H9 (cell line): ENCODE results near the gene VWA5B1. TPM values are rescaled to one million over a fixed set of nuclear protein-coding genes. Genes with fewer than 3 reads are reported as not detected.

Source experiments
- DNase-seq: peaks from one replicate; pipeline ENCODE4 v3.0.0-alpha.2; 2017
- H2AFZ ChIP-seq: one replicate; pipeline ENCODE4 v1.6.1; 2013; ENCODE audit warnings: mild to moderate bottlenecking, low read length, control low read depth, moderate library complexity
- H2AK5ac ChIP-seq: 2 replicates; pipeline ENCODE4 v1.6.1; 2013; ENCODE audit warnings: low read length, control low read depth, mixed read lengths; ENCODE audit not compliant: insufficient read length
- H2BK120ac ChIP-seq: one replicate; pipeline ENCODE4 v1.6.1; 2013; ENCODE audit warnings: low read depth, mild to moderate bottlenecking, low read length, control low read depth, inconsistent platforms; ENCODE audit not compliant: poor library complexity, severe bottlenecking
- H2BK12ac ChIP-seq: 2 replicates; pipeline ENCODE4 v1.6.1; 2013; ENCODE audit warnings: low read length, control low read depth, mixed read lengths, low read depth; ENCODE audit not compliant: insufficient read length
- H2BK15ac ChIP-seq: 2 replicates; pipeline ENCODE4 v1.6.1; 2013; ENCODE audit warnings: low read depth, low read length, control low read depth
- H2BK20ac ChIP-seq: one replicate; pipeline ENCODE4 v1.6.1; 2013; ENCODE audit warnings: low read depth, mild to moderate bottlenecking, low read length, control low read depth, inconsistent platforms; ENCODE audit not compliant: poor library complexity, severe bottlenecking
- H2BK5ac ChIP-seq: 2 replicates; pipeline ENCODE4 v1.6.1; 2013; ENCODE audit warnings: low read length, control low read depth, mixed read lengths; ENCODE audit not compliant: insufficient read length
- H3K14ac ChIP-seq: 2 replicates; pipeline ENCODE4 v1.6.1; 2013; ENCODE audit warnings: low read length, control low read depth; ENCODE audit not compliant: insufficient read depth
- H3K18ac ChIP-seq: 2 replicates; pipeline ENCODE4 v1.6.1; 2013; ENCODE audit warnings: low read depth, mild to moderate bottlenecking, mixed read lengths, low read length, control low read depth; ENCODE audit not compliant: insufficient read length
- H3K23ac ChIP-seq: 2 replicates; pipeline ENCODE4 v1.6.1; 2013; ENCODE audit warnings: low read length, control low read depth, mixed read lengths, low read depth; ENCODE audit not compliant: insufficient read length
- H3K23me2 ChIP-seq: 2 replicates; pipeline ENCODE4 v1.6.1; 2013; ENCODE audit warnings: low read depth, mild to moderate bottlenecking, mixed read lengths, low read length, control low read depth; ENCODE audit not compliant: insufficient read length, poor library complexity, severe bottlenecking
- H3K27ac ChIP-seq: 2 replicates; pipeline ENCODE4 v1.5.1; 2013; ENCODE audit warnings: low read length, control low read depth, mixed read lengths, low read depth; ENCODE audit not compliant: insufficient read length
- H3K27me3 ChIP-seq: 2 replicates; pipeline ENCODE4 v1.6.1; 2013; ENCODE audit warnings: low read length, control low read depth, inconsistent platforms; ENCODE audit not compliant: insufficient read depth
- H3K4ac ChIP-seq: 2 replicates; pipeline ENCODE4 v1.6.1; 2013; ENCODE audit warnings: low read depth, mild to moderate bottlenecking, control low read depth, inconsistent platforms, low read length, moderate library complexity
- H3K4me1 ChIP-seq: 2 replicates; pipeline ENCODE4 v1.6.1; 2013; ENCODE audit warnings: low read length, control low read depth, inconsistent platforms; ENCODE audit not compliant: insufficient read depth
- H3K4me2 ChIP-seq: 2 replicates; pipeline ENCODE4 v1.6.1; 2013; ENCODE audit warnings: low read length, control low read depth, mixed read lengths; ENCODE audit not compliant: insufficient read length, insufficient read depth
- H3K56ac ChIP-seq: 2 replicates; pipeline ENCODE4 v1.6.1; 2013; ENCODE audit warnings: low read depth, mild to moderate bottlenecking, mixed read lengths, low read length, control low read depth; ENCODE audit not compliant: insufficient read length
- H3K79me1 ChIP-seq: 2 replicates; pipeline ENCODE4 v1.6.1; 2013; ENCODE audit warnings: low read depth, mild to moderate bottlenecking, moderate library complexity, low read length, control low read depth, inconsistent platforms; ENCODE audit not compliant: insufficient read depth, poor library complexity, severe bottlenecking
- H3K79me2 ChIP-seq: 2 replicates; pipeline ENCODE4 v1.6.1; 2013; ENCODE audit warnings: low read length, control low read depth, inconsistent platforms; ENCODE audit not compliant: insufficient read depth
- H3K9ac ChIP-seq: 2 replicates; pipeline ENCODE4 v1.6.1; 2013; ENCODE audit warnings: low read length, control low read depth, mixed read lengths; ENCODE audit not compliant: insufficient read length; ENCODE audit errors: extremely low read depth
- H3K9me3 ChIP-seq: one replicate; pipeline ENCODE4 v1.6.1; 2013; ENCODE audit warnings: low read depth, low read length, inconsistent platforms; ENCODE audit not compliant: control insufficient read depth
- H3T11ph ChIP-seq: one replicate; pipeline ENCODE4 v1.6.1; 2013; ENCODE audit warnings: mild to moderate bottlenecking, low read length, control low read depth, inconsistent platforms
- H4K20me1 ChIP-seq: one replicate; pipeline ENCODE4 v1.6.1; 2013; ENCODE audit not compliant: control insufficient read depth, insufficient read length, insufficient read depth
- H4K5ac ChIP-seq: 2 replicates; pipeline ENCODE4 v1.6.1; 2013; ENCODE audit warnings: low read depth, mild to moderate bottlenecking, mixed read lengths, low read length, control low read depth; ENCODE audit not compliant: insufficient read length
- H4K8ac ChIP-seq: replicated peaks from 2 replicates; pipeline ENCODE4 v1.6.1; 2013; ENCODE audit warnings: low read length, control low read depth, mixed read lengths, low read depth; ENCODE audit not compliant: insufficient read length
- H4K91ac ChIP-seq: 2 replicates; pipeline ENCODE4 v1.6.1; 2013; ENCODE audit warnings: low read depth, mild to moderate bottlenecking, moderate library complexity, mixed read lengths, low read length, control low read depth; ENCODE audit not compliant: insufficient read length
- H3K27ac Mint-ChIP-seq, 3 experiments: 2 replicates in 2 of 3; 3 replicates in 1 of 3; pipeline ENCODE4 v1.8.0; 2020 to 2021; ENCODE audit warnings: mixed read lengths in 3 of 3, mild to moderate bottlenecking in 1 of 3, moderate library complexity in 1 of 3
- H3K27me3 Mint-ChIP-seq: 2 replicates; pipeline ENCODE4 v1.8.0; 2021; ENCODE audit warnings: low read depth, mild to moderate bottlenecking, moderate library complexity, mixed read lengths
- H3K36me3 Mint-ChIP-seq, 3 experiments: 2 replicates in 2 of 3; 3 replicates in 1 of 3; pipeline ENCODE4 v1.8.0; 2020 to 2021; ENCODE audit warnings: low read depth in 3 of 3, mixed read lengths in 3 of 3; ENCODE audit not compliant: insufficient read depth in 1 of 3
- H3K4me1 Mint-ChIP-seq, 2 experiments: 2 replicates each; pipeline ENCODE4 v1.8.0; 2020; ENCODE audit warnings: mixed read lengths in 2 of 2
- H3K4me3 Mint-ChIP-seq, 2 experiments: 2 replicates in 1 of 2; 3 replicates in 1 of 2; pipeline ENCODE4 v1.8.0; 2020 to 2021; ENCODE audit warnings: mild to moderate bottlenecking in 2 of 2, mixed read lengths in 2 of 2, moderate library complexity in 1 of 2
- H3K9me3 Mint-ChIP-seq, 2 experiments: 2 replicates in 1 of 2; 3 replicates in 1 of 2; pipeline ENCODE4 v1.8.0; 2020; ENCODE audit warnings: mild to moderate bottlenecking in 2 of 2, mixed read lengths in 2 of 2, moderate library complexity in 1 of 2
- CTCF ChIP-seq: fragments of 200-600 bp; sonication (generic); conservative IDR thresholded peaks from 3 replicates; pipeline ENCODE4 v1.8.0; 2021; ENCODE audit warnings: antibody characterized with exemption, mild to moderate bottlenecking
- WGBS: extraction: QIAGEN DNeasy Blood & Tissue Kit; methylation state at CpG from one replicate; pipeline ENCODE4 v1.1.7; 2013; ENCODE audit warnings: missing lambda C conversion rate, low lambda C conversion rate, mixed read lengths; ENCODE audit not compliant: insufficient read length; ENCODE audit errors: extremely low coverage; 5-methylcytosine and 5-hydroxymethylcytosine counted together
- total RNA-seq: library from RNA; stranded (reverse); gene quantifications from 2 replicates; pipeline ENCODE4 v1.2.1, GENCODE V29; 2021

Gene VWA5B1
- total RNA-seq, 1 experiment from 2014 or later: not detected

- H3K36me3 Mint-ChIP-seq: no peaks in the 10 kb centered on the region; a peak in 1 of 7 replicates
- no peaks in the 10 kb centered on the region; a peak in 1 of 5 replicates for H3K9me3 Mint-ChIP-seq
- no peak overlapping the region for H4K8ac ChIP-seq
- WGBS: no CpG with 5 or more reads among the region's 15 CpGs
- no peak overlapping the region for H3K23ac ChIP-seq
- H3K56ac ChIP-seq: no peak overlapping the region
- H3T11ph ChIP-seq: no peak overlapping the region
- H2BK15ac ChIP-seq: no peak overlapping the region
- H2BK120ac ChIP-seq: no peak overlapping the region
- H3K9me3 ChIP-seq: no peaks in the 10 kb centered on the region
- TF ChIP-seq CTCF: no peak
- no peak overlapping the region for H2AFZ ChIP-seq
- H3K27ac ChIP-seq: no peak overlapping the region
- DNase-seq: no peak
- no peak overlapping the region for H3K14ac ChIP-seq
- H3K4me3 Mint-ChIP-seq: no peak overlapping the region
- H4K91ac ChIP-seq: no peak overlapping the region
- H4K5ac ChIP-seq: no peak overlapping the region
- no peak overlapping the region for H3K4ac ChIP-seq
- no peak overlapping the region for H2AK5ac ChIP-seq
- H3K18ac ChIP-seq: no peak overlapping the region
- H2BK12ac ChIP-seq: no peak overlapping the region
- no peaks in the 10 kb centered on the region for H3K27me3 ChIP-seq
- H3K23me2 ChIP-seq: no peaks in the 10 kb centered on the region
- H3K4me1 ChIP-seq: no peaks in the 10 kb centered on the region
- no peak overlapping the region; a peak in 1 of 7 replicates for H3K27ac Mint-ChIP-seq
- H2BK5ac ChIP-seq: no peak overlapping the region
- H4K20me1 ChIP-seq: no peaks in the 10 kb centered on the region
- no peak overlapping the region for H2BK20ac ChIP-seq
- no peak overlapping the region for H3K9ac ChIP-seq
- peaks cover 67% of the 10 kb centered on the region for H3K27me3 Mint-ChIP-seq
- no peak overlapping the region for H3K4me2 ChIP-seq
- no peaks in the 10 kb centered on the region for H3K79me1 ChIP-seq
- H3K79me2 ChIP-seq: no peaks in the 10 kb centered on the region
- peaks cover 3 to 11% of the 10 kb centered on the region in 2 experiments; a peak in 3 of 4 replicates for H3K4me1 Mint-ChIP-seq
These were observed 69.0 kb downstream of the VWA5B1 start for GRCh38 chr1:20359451-20360330.
